Fibroblast of mammary gland (primary cell): ENCODE measurements around the gene EGFL7.

Source experiments
- DNase-seq: peaks from one replicate; pipeline ENCODE4 v3.0.0-alpha.2; 2010; ENCODE audit warnings: low read depth
- H3K4me3 ChIP-seq: 2 replicates; pipeline ENCODE4 v1.5.1; 2011; ENCODE audit warnings: low read depth, mild to moderate bottlenecking, low read length, moderate library complexity; ENCODE audit not compliant: control insufficient read depth
- CTCF ChIP-seq: conservative IDR thresholded peaks from 2 replicates; pipeline ENCODE4 v1.5.1; 2011; ENCODE audit warnings: low read depth, low read length, inconsistent platforms; ENCODE audit not compliant: control insufficient read depth, insufficient read depth

The EGFL7 gene

GRCh38 chr9:136640171-136641111 is 22.3 kb upstream of the EGFL7 start:
- no peak for DNase-seq
- TF ChIP-seq CTCF = no peak
- no peak overlapping the region for H3K4me3 ChIP-seq

- no peak for DNase-seq
- no peak for TF ChIP-seq CTCF
- H3K4me3 ChIP-seq = no peak overlapping the region
Observed at GRCh38 chr9:136642439-136642921, 20.2 kb upstream of the EGFL7 start.

GRCh38 chr9:136643596-136644342 is 18.9 kb upstream of the EGFL7 start:
- H3K4me3 ChIP-seq = no peak overlapping the region
- no peak for DNase-seq
- TF ChIP-seq CTCF = no peak

GRCh38 chr9:136644343-136644592 is 18.4 kb upstream of the EGFL7 start:
- no peak for TF ChIP-seq CTCF
- H3K4me3 ChIP-seq = no peak overlapping the region
- DNase-seq = peak; percentile 54

- peak; percentile 65 for TF ChIP-seq CTCF
- H3K4me3 ChIP-seq = no peak overlapping the region
- peak; percentile 52 for DNase-seq
Observed at GRCh38 chr9:136644593-136645351, 17.9 kb upstream of the EGFL7 start.

- no peak for DNase-seq
- no peak for TF ChIP-seq CTCF
- H3K4me3 ChIP-seq = no peak overlapping the region
Observed at GRCh38 chr9:136645352-136645902, 17.3 kb upstream of the EGFL7 start.
